Measurements from ENCODE around the gene VSNL1.

GRCh38 chr2:17611036-17611435, 70.5 kb downstream of the VSNL1 start:
- TF ChIP-seq CTCF (tag by site-specific recombination; IDR thresholded peaks at IDR 0.05) (no peak), ZNF350 (tag by site-specific recombination; IDR thresholded peaks at IDR 0.05) (no peak), ZNF239 (tag by site-specific recombination; IDR thresholded peaks at IDR 0.05) (no peak), ZNF121 (tag by site-specific recombination; IDR thresholded peaks at IDR 0.05) (no peak), YY1 (tag by site-specific recombination; IDR thresholded peaks at IDR 0.05) (no peak), REST (tag by site-specific recombination; IDR thresholded peaks at IDR 0.05) (no peak), ZNF558 (tag by site-specific recombination; IDR thresholded peaks at IDR 0.05) (no peak), ZNF274 (IDR thresholded peaks at IDR 0.05; ENCODE audit: low read length) (no peak), ZNF274 (tag by site-specific recombination; IDR thresholded peaks at IDR 0.05; ENCODE audit: borderline replicate concordance) (no peak), ZNF24 (tag by site-specific recombination; IDR thresholded peaks at IDR 0.05) (no peak), ZNF202 (tag by site-specific recombination; IDR thresholded peaks at IDR 0.05; ENCODE audit: borderline replicate concordance) (no peak)

Data from HEK293 (cell line).